ENCODE results near the gene CCDC188. TPM values are rescaled to one million over a fixed set of nuclear protein-coding genes. Genes with fewer than 3 reads are reported as not detected.

Gene CCDC188
- total and polyA plus RNA-seq, 4 donors = 0.63 to 4.0 (median 1.4) TPM

- Histone ChIP-seq H3K9ac (ENCODE audit: insufficient read depth in 1 of 2, low read length in 2 of 2) (peak overlapping the region in 1 of 2 donors; percentile 28), H3K27me3 (ENCODE audit: control insufficient read depth in 3 of 3, insufficient read depth in 3 of 3, low read length in 2 of 3) (no peaks in the 10 kb centered on the region), H3K9me3 (ENCODE audit: control insufficient read depth in 4 of 4, insufficient read depth in 3 of 4, low read length in 3 of 4) (no peaks in the 10 kb centered on the region), H3K27ac (ENCODE audit: low read depth in 1 of 2, low read length in 1 of 2) (no peak overlapping the region), H3K4me3 (peak overlapping the region; percentile 91), H3K36me3 (ENCODE audit: control insufficient read depth in 4 of 4, insufficient read depth in 4 of 4, low read length in 4 of 4) (peaks cover 0 to 2% (median 0%) of the 10 kb centered on the region in 4 donors), H3K4me1 (ENCODE audit: control insufficient read depth in 5 of 5, insufficient read depth in 5 of 5, low read length in 5 of 5) (peaks cover 0 to 37% (median 21%) of the 10 kb centered on the region in 5 donors)
- DNase-seq (no peak), ATAC-seq (ENCODE audit: insufficient read depth, low FRiP score) (no peak)
- no peak for TF ChIP-seq CTCF (IDR thresholded peaks at IDR 0.05; ENCODE audit: control extremely low read depth, extremely low read depth)
- 60 to 82% methylated on average over 16 of the region's 16 CpGs for WGBS, 2 donors
Observed at GRCh38 chr22:20132686-20133246, 18.1 kb downstream of the CCDC188 start.

- Histone ChIP-seq H3K9me3 (ENCODE audit: control insufficient read depth in 4 of 4, insufficient read depth in 3 of 4, low read length in 3 of 4) (no peaks in the 10 kb centered on the region), H3K36me3 (ENCODE audit: control insufficient read depth in 4 of 4, insufficient read depth in 4 of 4, low read length in 4 of 4) (peaks cover 0 to 6% (median 0%) of the 10 kb centered on the region in 4 donors), H3K4me1 (ENCODE audit: control insufficient read depth in 5 of 5, insufficient read depth in 5 of 5, low read length in 5 of 5) (peaks cover 0 to 32% (median 16%) of the 10 kb centered on the region in 5 donors), H3K27me3 (ENCODE audit: control insufficient read depth in 3 of 3, insufficient read depth in 3 of 3, low read length in 2 of 3) (no peaks in the 10 kb centered on the region), H3K4me3 (peak overlapping the region; percentile 91), H3K9ac (ENCODE audit: insufficient read depth in 1 of 2, low read length in 2 of 2) (peak overlapping the region in 1 of 2 donors; percentile 28), H3K27ac (ENCODE audit: low read depth in 1 of 2, low read length in 1 of 2) (peak overlapping the region; percentile 65 to 81)
- no peak for TF ChIP-seq CTCF (IDR thresholded peaks at IDR 0.05; ENCODE audit: control extremely low read depth, extremely low read depth)
- DNase-seq (no peak), ATAC-seq (ENCODE audit: insufficient read depth, low FRiP score) (no peak)
- WGBS, 2 donors = 1 to 3% methylated on average over 38 to 72 of the region's 72 CpGs
Observed at GRCh38 chr22:20131859-20132685, 18.8 kb downstream of the CCDC188 start.

- TF ChIP-seq CTCF (IDR thresholded peaks at IDR 0.05; ENCODE audit: control extremely low read depth, extremely low read depth) = no peak
Observed at GRCh38 chr22:20131597-20131858, 19.3 kb downstream of the CCDC188 start, which contains the start of gene ZDHHC8. Gene ZDHHC8 (plus strand): TSS chr22:20131804. CDS start chr22:20131948, 144 bp downstream.

More at GRCh38 chr22:20131597-20131858, 19.3 kb downstream of the CCDC188 start, which contains the start of gene ZDHHC8:
- H3K36me3 ChIP-seq (ENCODE audit: control insufficient read depth in 4 of 4, insufficient read depth in 4 of 4, low read length in 4 of 4) = peaks cover 0 to 8% (median under 1%) of the 10 kb centered on the region in 4 donors
- H3K4me1 ChIP-seq (ENCODE audit: control insufficient read depth in 5 of 5, insufficient read depth in 5 of 5, low read length in 5 of 5) = peaks cover 0 to 30% (median 14%) of the 10 kb centered on the region in 5 donors
- no peaks in the 10 kb centered on the region for H3K27me3 ChIP-seq (ENCODE audit: control insufficient read depth in 3 of 3, insufficient read depth in 3 of 3, low read length in 2 of 3)
- DNase-seq (peak; percentile 32 to 50 (median 38)), ATAC-seq (ENCODE audit: insufficient read depth, low FRiP score) (peak; percentile 37)
- peak within 1 kb of the TSS in 1 of 2 donors; percentile 28 for H3K9ac ChIP-seq (ENCODE audit: insufficient read depth in 1 of 2, low read length in 2 of 2)
- H3K27ac ChIP-seq (ENCODE audit: low read depth in 1 of 2, low read length in 1 of 2) = peak within 1 kb of the TSS; percentile 92 to 98
- H3K4me3 ChIP-seq = peak within 1 kb of the TSS; percentile 91
- no peaks in the 10 kb centered on the region for H3K9me3 ChIP-seq (ENCODE audit: control insufficient read depth in 4 of 4, insufficient read depth in 3 of 4, low read length in 3 of 4)
- 0 to 1% methylated on average over 7 to 42 of the region's 43 CpGs for WGBS, 2 donors
